Esophagus squamous epithelium (tissue), 4 donors: ENCODE results near the gene KLHL29.

Source experiments
- CTCF ChIP-seq, 6 experiments: fragments of 450-650 bp in 4 of 6; fragments of 200-600 bp in 2 of 6; sonication (generic) in 2 of 6; IDR thresholded peaks; one replicate each; pipeline ENCODE4 v1.5.1; 2016 to 2019; ENCODE audit warnings: antibody characterized with exemption in 6 of 6, mild to moderate bottlenecking in 4 of 6, moderate library complexity in 4 of 6
- POLR2A ChIP-seq, 4 donors: fragments of 450-650 bp; IDR thresholded peaks; one replicate each; pipeline ENCODE4 v1.6.1; 2017; ENCODE audit warnings: antibody characterized with exemption in 4 of 4, mild to moderate bottlenecking in 4 of 4, moderate library complexity in 3 of 4

- TF ChIP-seq CTCF (IDR thresholded peaks at IDR 0.05) (no peak), POLR2A (IDR thresholded peaks at IDR 0.05) (no peak)
These were observed 2.9 kb downstream of the KLHL29 start for GRCh38 chr2:23387845-23388244.
